ENCODE results near the gene NSMCE4A. TPM values are rescaled to one million over a fixed set of nuclear protein-coding genes. Genes with fewer than 3 reads are reported as not detected.
"Not testable (repeated sequence)": the region's sequence is repeated elsewhere in the genome, so short reads cannot be mapped to it uniquely, and the experiment has no call there.

NSMCE4A gene
- polyA plus RNA-seq, 3 donors = 34.6 to 47.2 (median 38.1) TPM

- no peak overlapping the region for H3K27ac Mint-ChIP-seq
- H3K4me1 ChIP-seq (ENCODE audit: control insufficient read depth in 1 of 2, insufficient read depth in 2 of 2, low read length in 2 of 2) = peaks cover 3% of the 10 kb centered on the region in 2 donors
- no peaks in the 10 kb centered on the region for H4K20me1 ChIP-seq (ENCODE audit: insufficient read depth, low read length)
- no peak overlapping the region for H3K4me3 ChIP-seq (replicated peaks in 1 of 3; ENCODE audit: low read depth in 2 of 3, low read length in 3 of 3)
- no peaks in the 10 kb centered on the region for H3K27me3 ChIP-seq (ENCODE audit: control insufficient read depth in 2 of 2, insufficient read depth in 2 of 2, low read length in 2 of 2)
- H3K36me3 ChIP-seq (replicated peaks in 1 of 2; ENCODE audit: control insufficient read depth in 1 of 2, insufficient read depth in 2 of 2, low read length in 2 of 2) = peaks cover 16 to 64% of the 10 kb centered on the region in 2 donors
- intact Hi-C loops (cut with micrococcal nuclease) = loop anchor here in 1 of 2 donors (10.0 kb wide), 1 partner anchor 1083 kb away; the partner anchor contains the start of genes ACADSB and IKZF5
- no peak for TF ChIP-seq CTCF (IDR thresholded peaks at IDR 0.05)
- no peak overlapping the region for H3K4me2 ChIP-seq (replicated peaks; ENCODE audit: extremely low read depth, low read length, poor library complexity, severe bottlenecking)
- H3K36me3 Mint-ChIP-seq = peaks cover 47 to 56% of the 10 kb centered on the region in 2 donors
- peaks cover 13% of the 10 kb centered on the region for H3K79me2 ChIP-seq (ENCODE audit: insufficient read depth, low read length)
- no peak overlapping the region for H2AFZ ChIP-seq (ENCODE audit: insufficient read depth, low read depth, low read length, poor library complexity, severe bottlenecking)
- 98% methylated on average over 6 of the region's 10 CpGs for WGBS (ENCODE audit: insufficient coverage)
- peaks cover 0 to 10% (median 2%) of the 10 kb centered on the region in 7 donors for H3K9me3 Mint-ChIP-seq
- no peak overlapping the region for H3K4me3 Mint-ChIP-seq
- DNase-seq = no peak
- no peak overlapping the region for H3K9ac ChIP-seq (ENCODE audit: insufficient read depth, low read length, poor library complexity, severe bottlenecking)
- H3K9me3 ChIP-seq (replicated peaks in 1 of 2; ENCODE audit: control insufficient read depth in 1 of 2, insufficient read depth in 1 of 2, low read length in 2 of 2) = no peaks in the 10 kb centered on the region
- H3K27me3 Mint-ChIP-seq (ENCODE audit: low read depth in 3 of 3) = no peaks in the 10 kb centered on the region
- peaks cover 6% of the 10 kb centered on the region for H3K4me1 Mint-ChIP-seq
- no peak overlapping the region for H3K27ac ChIP-seq (ENCODE audit: low read depth in 1 of 2, low read length in 2 of 2)
Measured at GRCh38 chr10:121921238-121921931, 53.6 kb downstream of the NSMCE4A start.

GRCh38 chr10:121919666-121920065 is 55.4 kb downstream of the NSMCE4A start:
- Histone ChIP-seq H3K79me2 (ENCODE audit: insufficient read depth, low read length) (no peaks in the 10 kb centered on the region), H3K4me3 (replicated peaks in 1 of 3; ENCODE audit: low read depth in 2 of 3, low read length in 3 of 3) (no peak overlapping the region), H3K4me2 (replicated peaks; ENCODE audit: extremely low read depth, low read length, poor library complexity, severe bottlenecking) (no peak overlapping the region), H3K27ac (ENCODE audit: low read depth in 1 of 2, low read length in 2 of 2) (no peak overlapping the region), H4K20me1 (ENCODE audit: insufficient read depth, low read length) (no peaks in the 10 kb centered on the region), H3K9ac (ENCODE audit: insufficient read depth, low read length, poor library complexity, severe bottlenecking) (no peak overlapping the region), H3K4me1 (ENCODE audit: control insufficient read depth in 1 of 2, insufficient read depth in 2 of 2, low read length in 2 of 2) (no peaks in the 10 kb centered on the region), H3K27me3 (ENCODE audit: control insufficient read depth in 2 of 2, insufficient read depth in 2 of 2, low read length in 2 of 2) (no peaks in the 10 kb centered on the region), H3K9me3 (replicated peaks in 1 of 2; ENCODE audit: control insufficient read depth in 1 of 2, insufficient read depth in 1 of 2, low read length in 2 of 2) (no peaks in the 10 kb centered on the region), H3K36me3 (replicated peaks in 1 of 2; ENCODE audit: control insufficient read depth in 1 of 2, insufficient read depth in 2 of 2, low read length in 2 of 2) (peaks cover 16 to 64% of the 10 kb centered on the region in 2 donors), H2AFZ (ENCODE audit: insufficient read depth, low read depth, low read length, poor library complexity, severe bottlenecking) (no peak overlapping the region)
- peaks cover 56 to 73% of the 10 kb centered on the region in 2 donors for H3K36me3 Mint-ChIP-seq
- peak overlapping the region in 1 of 7 donors; percentile 18 for H3K27ac Mint-ChIP-seq
- no peak for DNase-seq
- no peak for TF ChIP-seq CTCF (IDR thresholded peaks at IDR 0.05)
- WGBS (ENCODE audit: insufficient coverage) = 100% methylated on average over 6 of the region's 10 CpGs
- intact Hi-C loops (cut with micrococcal nuclease) = loop anchor here in 1 of 2 donors (10.0 kb wide), 1 partner anchor 1085 kb away; the partner anchor contains the start of genes ACADSB and IKZF5
- H3K4me3 Mint-ChIP-seq = no peak overlapping the region
- H3K27me3 Mint-ChIP-seq (ENCODE audit: low read depth in 3 of 3) = no peaks in the 10 kb centered on the region
- peaks cover 0 to 10% (median 2%) of the 10 kb centered on the region in 7 donors for H3K9me3 Mint-ChIP-seq
- H3K4me1 Mint-ChIP-seq = no peaks in the 10 kb centered on the region

GRCh38 chr10:121918800-121919199 is 56.2 kb downstream of the NSMCE4A start:
- H2AFZ ChIP-seq (ENCODE audit: insufficient read depth, low read depth, low read length, poor library complexity, severe bottlenecking); H3K27ac ChIP-seq (ENCODE audit: low read depth in 1 of 2, low read length in 2 of 2); H3K4me1 Mint-ChIP-seq; H3K9ac ChIP-seq (ENCODE audit: insufficient read depth, low read length, poor library complexity, severe bottlenecking); H4K20me1 ChIP-seq (ENCODE audit: insufficient read depth, low read length); H3K4me1 ChIP-seq (ENCODE audit: control insufficient read depth in 1 of 2, insufficient read depth in 2 of 2, low read length in 2 of 2); H3K79me2 ChIP-seq (ENCODE audit: insufficient read depth, low read length); H3K9me3 ChIP-seq (replicated peaks in 1 of 2; ENCODE audit: control insufficient read depth in 1 of 2, insufficient read depth in 1 of 2, low read length in 2 of 2); DNase-seq; H3K4me3 ChIP-seq (replicated peaks in 1 of 3; ENCODE audit: low read depth in 2 of 3, low read length in 3 of 3); H3K27me3 ChIP-seq (ENCODE audit: control insufficient read depth in 2 of 2, insufficient read depth in 2 of 2, low read length in 2 of 2); H3K4me3 Mint-ChIP-seq; H3K4me2 ChIP-seq (replicated peaks; ENCODE audit: extremely low read depth, low read length, poor library complexity, severe bottlenecking); H3K27me3 Mint-ChIP-seq (ENCODE audit: low read depth in 3 of 3); intact Hi-C loops (cut with micrococcal nuclease): not testable (repeated sequence)
- H3K36me3 ChIP-seq (replicated peaks in 1 of 2; ENCODE audit: control insufficient read depth in 1 of 2, insufficient read depth in 2 of 2, low read length in 2 of 2) = peaks cover 16 to 67% of the 10 kb centered on the region in 2 donors
- peak overlapping the region in 1 of 7 donors; percentile 50 for H3K27ac Mint-ChIP-seq
- WGBS (ENCODE audit: insufficient coverage) = no CpG with 5 or more reads among the region's 7 CpGs
- H3K9me3 Mint-ChIP-seq = peaks cover 0 to 10% (median 2%) of the 10 kb centered on the region in 7 donors
- H3K36me3 Mint-ChIP-seq = peaks cover 56 to 82% of the 10 kb centered on the region in 2 donors
